HG03432 (cell line): Measurements from ENCODE around the gene TRIM16.
"Not testable (repeated sequence)": the region's sequence is repeated elsewhere in the genome, so short reads cannot be mapped to it uniquely, and the experiment has no call there.

ENCODE experiments used
- ATAC-seq: cut with Tn5 transposase; IDR thresholded peaks from one replicate; pipeline ENCODE4 v1.9.1; 2021; ENCODE audit warnings: mild to moderate bottlenecking, moderate library complexity; ENCODE audit not compliant: unreplicated experiment

Gene TRIM16

GRCh38 chr17:15683824-15684478 lies at the start of gene TRIM16:
Gene TRIM16, minus strand, starts transcription at chr17:15684311. Its CDS starts 32,702 bp downstream, at chr17:15651609.
- ATAC-seq = peak; percentile 97

- ATAC-seq = not testable (repeated sequence)
Measured at GRCh38 chr17:15733174-15733789, 49.2 kb upstream of the TRIM16 start.

- ATAC-seq = not testable (repeated sequence)
Measured at GRCh38 chr17:15731900-15732299, 47.8 kb upstream of the TRIM16 start, which contains the start of gene TBC1D26. Gene TBC1D26, plus strand, starts transcription at chr17:15732283. Its CDS starts 3,066 bp downstream, at chr17:15735349.

- ATAC-seq = not testable (repeated sequence)
Measured at GRCh38 chr17:15730535-15730934, 46.4 kb upstream of the TRIM16 start.

GRCh38 chr17:15716601-15717563 lies 32.8 kb upstream of the TRIM16 start:
- not testable (repeated sequence) for ATAC-seq

- not testable (repeated sequence) for ATAC-seq
Measured at GRCh38 chr17:15708879-15709278, 24.8 kb upstream of the TRIM16 start.

- not testable (repeated sequence) for ATAC-seq
Measured at GRCh38 chr17:15704813-15705212, 20.7 kb upstream of the TRIM16 start.

- not testable (repeated sequence) for ATAC-seq
Measured at GRCh38 chr17:15704239-15704638, 20.1 kb upstream of the TRIM16 start.

- ATAC-seq = peak; percentile 10
Measured at GRCh38 chr17:15699937-15700336, 15.8 kb upstream of the TRIM16 start.

GRCh38 chr17:15699413-15699924 lies 15.4 kb upstream of the TRIM16 start, which contains the start of gene ZNF286A:
Gene ZNF286A, plus strand, starts transcription at chr17:15699752. Its CDS starts 578 bp downstream, at chr17:15700330.
- ATAC-seq = peak; percentile 98

- not testable (repeated sequence) for ATAC-seq
Measured at GRCh38 chr17:15698967-15699366, 14.9 kb upstream of the TRIM16 start.

GRCh38 chr17:15687494-15687893 lies 3.4 kb upstream of the TRIM16 start:
- not testable (repeated sequence) for ATAC-seq

- not testable (repeated sequence) for ATAC-seq
Measured at GRCh38 chr17:15683135-15683534, 976 bp downstream of the TRIM16 start.

GRCh38 chr17:15675991-15676390 lies 8.1 kb downstream of the TRIM16 start:
- ATAC-seq = not testable (repeated sequence)

GRCh38 chr17:15674640-15675039 lies 9.5 kb downstream of the TRIM16 start:
- ATAC-seq = not testable (repeated sequence)

- not testable (repeated sequence) for ATAC-seq
Measured at GRCh38 chr17:15669526-15669925, 14.6 kb downstream of the TRIM16 start.

- no peak for ATAC-seq
Measured at GRCh38 chr17:15663691-15664090, 20.4 kb downstream of the TRIM16 start.

GRCh38 chr17:15663176-15663575 lies 20.9 kb downstream of the TRIM16 start:
- ATAC-seq = no peak

GRCh38 chr17:15662681-15663080 lies 21.4 kb downstream of the TRIM16 start:
- ATAC-seq = no peak

GRCh38 chr17:15660077-15660476 lies 24.0 kb downstream of the TRIM16 start:
- no peak for ATAC-seq

GRCh38 chr17:15659663-15660062 lies 24.4 kb downstream of the TRIM16 start:
- no peak for ATAC-seq
